NCI-H2081 (cell line): ENCODE measurements around the gene NTM.
"Not testable (repeated sequence)": the region's sequence is repeated elsewhere in the genome, so short reads cannot be mapped to it uniquely, and the experiment has no call there.

ENCODE experiments used
- DNase-seq, 2 experiments: peaks; one replicate each; lab custom pipeline; 2025; lab: John Stamatoyannopoulos, UW

NTM gene

DNA sequence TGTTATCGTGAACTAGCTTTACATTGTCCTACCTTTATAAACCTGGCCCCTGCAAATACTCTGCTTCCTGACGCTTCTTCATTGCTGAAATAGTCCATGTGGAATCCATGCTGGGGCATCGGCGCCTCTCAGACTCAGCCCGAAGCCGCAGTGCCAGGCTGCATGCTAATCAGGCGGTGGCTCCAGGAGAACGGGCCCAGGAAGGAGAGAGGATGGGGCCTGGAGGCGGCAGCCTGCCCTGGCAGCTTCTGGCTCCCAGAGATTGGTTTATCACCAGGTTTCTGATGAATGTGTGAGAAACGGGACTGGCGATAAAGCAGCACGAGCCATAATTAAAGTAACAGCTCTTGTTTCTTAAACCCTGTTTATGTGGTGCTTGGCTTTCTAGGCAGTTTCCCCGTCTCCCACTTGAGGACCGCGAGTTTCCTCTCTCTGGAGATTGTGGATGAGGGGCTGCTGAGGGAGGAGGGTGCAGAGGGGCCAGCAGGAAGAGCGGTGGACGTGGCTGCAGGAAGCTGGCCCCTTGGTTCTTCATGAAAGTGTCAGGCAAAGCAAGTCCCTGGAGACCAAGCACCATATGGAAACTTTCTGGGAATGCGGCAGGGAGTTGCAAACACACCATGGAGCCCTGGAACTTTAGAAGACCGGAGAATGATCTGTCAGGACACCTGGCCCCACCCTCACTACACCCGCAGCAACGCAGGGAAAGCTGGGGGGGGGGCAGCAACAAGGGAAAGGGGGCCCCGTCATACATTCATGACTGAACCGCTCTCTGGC lies 93.4 kb downstream of the NTM start:
- no peak for DNase-seq

DNA sequence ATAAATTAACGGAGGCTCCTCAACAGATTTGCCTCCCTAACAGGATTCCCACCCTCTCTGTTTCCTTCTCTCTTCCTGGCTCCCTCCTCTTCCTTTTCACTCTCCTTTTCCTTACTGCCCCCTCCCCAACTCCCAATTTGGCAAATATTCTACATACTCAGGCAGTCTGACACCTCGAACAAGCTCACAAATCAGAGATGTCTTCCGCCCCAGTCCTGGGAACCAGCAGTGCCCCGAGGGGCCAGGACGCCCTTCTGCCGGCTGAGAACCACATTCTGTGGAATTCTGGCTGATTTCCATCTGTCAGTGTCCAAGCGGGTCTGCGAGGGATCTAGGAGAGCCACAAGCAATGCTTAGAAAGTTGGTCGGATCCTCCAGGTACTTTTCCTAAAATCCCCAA lies 94.0 kb downstream of the NTM start:
- DNase-seq: no peak

- no peak for DNase-seq
Measured at GRCh38 chr11:131465039-131465438, 94.6 kb downstream of the NTM start.

DNA sequence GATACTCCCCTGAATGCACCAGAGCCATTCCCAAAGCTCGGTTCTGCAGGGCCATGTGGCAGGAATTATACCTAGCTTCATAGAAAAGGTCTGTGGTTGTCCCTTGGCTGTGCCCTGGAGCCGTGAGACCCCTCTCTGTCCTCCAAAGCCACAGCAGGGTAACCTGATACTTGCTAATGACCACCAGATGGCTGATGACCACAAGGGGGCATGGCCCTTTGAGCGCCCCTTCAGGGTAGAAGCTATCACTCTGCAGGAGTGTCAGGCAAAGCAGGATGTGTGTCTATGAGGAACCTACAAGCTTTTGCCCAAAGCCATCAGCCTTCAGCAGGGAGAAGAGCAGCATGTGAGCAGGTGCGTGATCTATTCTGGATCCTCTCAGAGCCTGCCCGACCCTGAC lies 95.3 kb downstream of the NTM start:
- no peak for DNase-seq

- DNase-seq: no peak
Measured at GRCh38 chr11:131467645-131468394, 97.4 kb downstream of the NTM start.

- no peak for DNase-seq
Measured at GRCh38 chr11:131468565-131468964, 98.2 kb downstream of the NTM start.

- no peak for DNase-seq
Measured at GRCh38 chr11:131470216-131470925, 100.0 kb downstream of the NTM start.

- no peak for DNase-seq
Measured at GRCh38 chr11:131471976-131472375, 101.6 kb downstream of the NTM start.

GRCh38 chr11:131474947-131475346 lies 104.5 kb downstream of the NTM start:
- DNase-seq: no peak

DNA sequence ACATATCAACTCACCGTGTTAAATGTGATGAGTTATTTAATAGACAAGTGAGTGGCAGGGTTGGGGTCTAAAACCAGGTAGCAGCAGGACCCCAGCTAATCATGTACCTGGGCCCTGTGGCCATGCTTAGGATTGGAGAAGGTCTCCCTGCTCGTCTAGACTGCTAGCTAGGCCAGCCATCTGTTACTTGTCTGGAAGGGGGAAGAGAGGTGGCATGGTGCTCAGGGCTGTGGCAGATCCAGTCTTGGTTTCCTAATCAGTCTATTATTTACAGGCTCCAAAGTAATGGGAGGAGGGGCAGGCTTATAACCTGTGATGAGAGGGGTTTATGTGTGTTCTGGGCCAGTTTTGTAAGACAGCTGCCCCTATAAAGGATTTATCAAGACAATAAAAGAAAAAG lies 105.9 kb downstream of the NTM start:
- no peak for DNase-seq

GRCh38 chr11:131478341-131478740 lies 107.9 kb downstream of the NTM start:
- no peak for DNase-seq

GRCh38 chr11:131481303-131481702 lies 110.9 kb downstream of the NTM start:
- no peak for DNase-seq

GRCh38 chr11:131481971-131482370 lies 111.6 kb downstream of the NTM start:
- DNase-seq: no peak

DNA sequence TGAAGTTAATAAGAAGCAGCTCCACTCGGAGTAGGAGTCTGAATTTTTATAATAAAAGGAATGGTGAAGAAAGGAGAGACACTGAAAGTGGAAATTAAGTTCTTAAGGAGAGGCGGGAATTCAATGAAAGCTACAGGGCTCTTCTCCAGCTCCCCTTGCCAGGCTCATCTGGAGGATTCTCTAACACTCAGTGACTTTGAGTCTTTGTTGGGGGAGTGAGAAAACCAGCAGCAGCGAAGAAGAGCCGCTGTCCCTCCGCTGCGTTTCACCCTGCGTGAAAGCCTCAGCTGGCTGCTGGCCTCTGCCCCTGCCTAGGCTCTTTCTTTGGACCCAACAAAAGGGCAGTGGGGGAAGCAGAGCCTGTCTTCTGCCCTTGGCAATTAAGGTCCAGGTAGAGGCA lies 113.0 kb downstream of the NTM start:
- no peak for DNase-seq

GRCh38 chr11:131483877-131484276 lies 113.5 kb downstream of the NTM start:
- DNase-seq: no peak

GRCh38 chr11:131486100-131486499 lies 115.7 kb downstream of the NTM start:
- DNase-seq: no peak

- no peak for DNase-seq
Measured at GRCh38 chr11:131486937-131487635, 116.7 kb downstream of the NTM start.

DNA sequence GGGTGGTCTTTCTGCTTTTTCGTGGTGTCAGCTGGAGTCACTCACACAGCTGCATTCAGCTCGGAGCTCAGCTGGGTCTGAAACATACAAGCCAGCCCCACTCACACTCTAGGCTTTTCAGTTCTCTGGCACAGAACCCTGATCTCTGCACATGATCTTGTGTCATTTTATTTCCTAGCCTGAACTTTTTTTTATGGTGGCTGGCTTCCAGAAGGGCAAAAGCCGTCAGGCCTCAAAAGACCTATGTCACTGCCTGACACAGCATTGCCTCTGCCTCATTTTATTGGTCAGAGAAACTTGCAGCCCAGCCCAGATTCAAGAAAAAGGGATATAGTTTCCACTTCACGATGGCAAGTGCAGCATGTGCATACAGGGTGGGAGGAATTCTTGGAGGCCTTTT lies 117.8 kb downstream of the NTM start:
- DNase-seq: no peak

GRCh38 chr11:131491503-131491902 lies 121.1 kb downstream of the NTM start:
- no peak for DNase-seq

- no peak for DNase-seq
Measured at GRCh38 chr11:131495423-131495822, 125.0 kb downstream of the NTM start.

- DNase-seq: not testable (repeated sequence)
Measured at GRCh38 chr11:131497686-131498085, 127.3 kb downstream of the NTM start.

DNA sequence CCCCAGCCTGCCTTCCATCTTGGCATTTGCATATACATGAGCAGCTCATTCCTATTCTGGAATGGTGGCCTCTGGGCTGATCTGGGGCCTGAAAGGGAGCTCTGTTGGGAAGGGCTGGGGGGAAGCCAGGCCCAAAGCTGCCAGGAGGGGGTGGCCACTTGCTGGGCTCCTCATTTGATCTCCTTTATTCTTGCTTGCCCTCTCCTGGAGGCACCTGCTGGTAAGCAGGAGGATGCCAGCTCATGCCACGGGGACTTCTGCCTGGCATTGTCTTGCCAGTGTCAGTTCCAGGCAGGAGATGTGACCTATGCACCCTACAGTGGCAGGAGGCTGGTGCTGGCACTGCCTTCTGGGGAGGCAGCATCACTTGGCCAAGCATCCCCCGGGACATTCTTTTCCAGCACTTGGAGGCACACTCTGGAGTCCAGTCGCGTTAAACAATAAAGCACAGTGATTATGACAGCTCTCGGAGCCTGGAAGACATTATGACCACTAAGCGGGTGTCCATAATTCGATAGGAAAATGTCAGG lies 128.3 kb downstream of the NTM start:
- DNase-seq: no peak
